T-cell (primary cell): ENCODE data around the gene VEGFB. TPM values are rescaled to one million over a fixed set of nuclear protein-coding genes. Genes with fewer than 3 reads are reported as not detected.
A peak's percentile ranks its signal among the peaks of the same experiment; 100 is the strongest.

Experiments used
- ATAC-seq, 4 experiments: fragments of 200-7000 bp in 3 of 4; fragments of 150-1000 bp in 1 of 4; cut with Tn5 transposase; replicated peaks in 1 of 4; 1 replicate in 3 of 4; 2 replicates in 1 of 4; pipeline ENCODE4 v1.10.0; 2021; ENCODE audit warnings: moderate library complexity in 3 of 4, mild to moderate bottlenecking in 2 of 4, moderate number of reproducible peaks in 1 of 4
- CTCF ChIA-PET, 2 donors: fragments of 300-600 bp; sonication (Branson Sonifier 250); formaldehyde crosslinking; loops; one replicate each; lab custom pipeline; 2022; ENCODE audit warnings: antibody characterized with exemption in 2 of 2; lab: Charles Lee
- POLR2A ChIA-PET, 2 donors: fragments of 300-600 bp; sonication (Branson Sonifier 250); formaldehyde crosslinking; loops; one replicate each; lab custom pipeline; 2022; ENCODE audit warnings: antibody characterized with exemption in 2 of 2; lab: Charles Lee
- DNase-seq, 35 experiments: peaks; one replicate each; pipeline versions ENCODE4 v3.0.0 to v3.0.0-alpha.2; 2013 to 2023
- H3K27ac ChIP-seq: one replicate; pipeline ENCODE4 v1.5.1; 2013; ENCODE audit warnings: low read length
- H3K27me3 ChIP-seq, 2 experiments: replicated peaks in 1 of 2; 1 replicate in 1 of 2; 2 replicates in 1 of 2; pipeline versions ENCODE4 v1.6.1 to v1.7.0; 2013; ENCODE audit warnings: low read length in 1 of 2, mixed read lengths in 1 of 2; ENCODE audit not compliant: control insufficient read depth in 2 of 2, insufficient read depth in 2 of 2; ENCODE audit errors: extremely low read depth in 1 of 2
- H3K36me3 ChIP-seq, 2 donors: 1 replicate in 1 of 2; 2 replicates in 1 of 2; pipeline versions ENCODE4 v1.6.1 to v1.7.0; 2013; ENCODE audit warnings: low read length in 1 of 2; ENCODE audit not compliant: control insufficient read depth in 2 of 2, insufficient read depth in 1 of 2; ENCODE audit errors: extremely low read depth in 1 of 2
- H3K4me1 ChIP-seq, 2 experiments: 1 replicate in 1 of 2; 2 replicates in 1 of 2; pipeline versions ENCODE4 v1.6.1 to v1.7.0; 2013; ENCODE audit warnings: low read length in 2 of 2, mixed read lengths in 1 of 2; ENCODE audit not compliant: insufficient read depth in 2 of 2, control insufficient read depth in 1 of 2; ENCODE audit errors: extremely low read depth in 1 of 2
- H3K4me3 ChIP-seq, 2 donors: 1 replicate in 1 of 2; 2 replicates in 1 of 2; pipeline versions ENCODE4 v1.5.1 to v1.7.0; 2013; ENCODE audit warnings: mild to moderate bottlenecking in 2 of 2, low read length in 1 of 2, moderate library complexity in 1 of 2; ENCODE audit not compliant: control insufficient read depth in 1 of 2; ENCODE audit errors: extremely low read depth in 1 of 2
- H3K9me3 ChIP-seq: 2 replicates; pipeline ENCODE4 v1.7.0; 2013
- H3K27ac Mint-ChIP-seq, 2 donors: one replicate each; pipeline ENCODE4 v1.8.0; 2020 to 2021; ENCODE audit warnings: mild to moderate bottlenecking in 2 of 2, mixed read lengths in 2 of 2
- H3K27me3 Mint-ChIP-seq, 2 donors: one replicate each; pipeline ENCODE4 v1.8.0; 2021 to 2022; ENCODE audit warnings: mixed read lengths in 2 of 2
- H3K36me3 Mint-ChIP-seq: one replicate; pipeline ENCODE4 v1.8.0; 2021; ENCODE audit warnings: mixed read lengths
- H3K4me1 Mint-ChIP-seq, 3 donors: one replicate each; pipeline ENCODE4 v1.8.0; 2020 to 2022; ENCODE audit warnings: mixed read lengths in 3 of 3, mild to moderate bottlenecking in 1 of 3
- H3K4me3 Mint-ChIP-seq, 3 donors: one replicate each; pipeline ENCODE4 v1.8.0; 2020 to 2022; ENCODE audit warnings: mild to moderate bottlenecking in 3 of 3, mixed read lengths in 3 of 3, moderate library complexity in 3 of 3
- H3K9me3 Mint-ChIP-seq, 3 donors: one replicate each; pipeline ENCODE4 v1.8.0; 2020 to 2022; ENCODE audit warnings: mixed read lengths in 3 of 3
- WGBS: methylation state at CpG from one replicate; pipeline ENCODE4 v1.1.5; 2013; ENCODE audit warnings: missing lambda C conversion rate; ENCODE audit not compliant: insufficient coverage; 5-methylcytosine and 5-hydroxymethylcytosine counted together
- total RNA-seq, 35 experiments: library from RNA in 6 of 35; stranded (reverse) in 6 of 35; fragments of 120-200 nt in 1 of 35; gene quantifications; one replicate each; pipeline versions ENCODE4 v1.2.1 to v1.2.4 and lab custom pipeline; 2013 to 2026

The VEGFB gene
- total RNA-seq (10 to 100 TPM; 47.9 to 80.7 (median 76.0) TPM), total RNA-seq (lab: John Stamatoyannopoulos, UW) (17.0 to 44.8 (median 26.2) reads per million in 29 experiments)
- total RNA-seq (2013): 41.4 TPM

- Histone ChIP-seq H3K27me3 (no peaks in the 10 kb centered on the region), H3K27ac (peak within 1 kb of the TSS; percentile 68), H3K4me3 (peak within 1 kb of the TSS; percentile 58 to 70), H3K36me3 (peaks cover 14 to 16% of the 10 kb centered on the region in 2 donors), H3K4me1 (peaks cover 16 to 56% of the 10 kb centered on the region in 2 experiments), H3K9me3 (no peaks in the 10 kb centered on the region)
- Mint-ChIP-seq H3K4me1 (peaks cover 42 to 51% (median 44%) of the 10 kb centered on the region in 3 donors), H3K27ac (peak within 1 kb of the TSS; percentile 72 to 88), H3K27me3 (no peaks in the 10 kb centered on the region), H3K4me3 (peak within 1 kb of the TSS; percentile 79 to 92 (median 84)), H3K9me3 (no peaks in the 10 kb centered on the region), H3K36me3 (no peaks in the 10 kb centered on the region)
- DNase-seq (peak in 30 of 35 experiments; percentile 30 to 80 (median 54)), ATAC-seq (peak; percentile 67 to 74 (median 69))
- POLR2A ChIA-PET: no interaction called here
- 17% methylated on average over 30 of the region's 62 CpGs for WGBS
- CTCF ChIA-PET: no interaction called here
Observed at GRCh38 chr11:64233913-64234586, at the start of gene VEGFB. VEGFB (plus strand) TSS chr11:64234584; CDS start chr11:64234834, 250 bp downstream.

- ChIA-PET POLR2A (interaction anchor here (0.6 to 1.5 kb wide), 4 partner anchors 10 to 132 kb away, joined by 3 to 5 read pairs (median 4); partner anchors contain the start of genes PRDX5 (in 1 of the 2) and TRMT112 (in 1 of the 2)), CTCF (interaction anchor here (0.5 to 2.2 kb wide), 10 partner anchors 11 to 1817 kb away, joined by 3 to 15 read pairs (median 4); partner anchors contain the start of genes BAD (in 1 of the 2), BANF1 (in 1 of the 2), EIF1AD (in 1 of the 2) and GPR137 (in 1 of the 2))
- Mint-ChIP-seq H3K4me1 (peaks cover 39 to 42% (median 41%) of the 10 kb centered on the region in 3 donors), H3K27me3 (no peaks in the 10 kb centered on the region), H3K9me3 (no peaks in the 10 kb centered on the region), H3K36me3 (no peaks in the 10 kb centered on the region), H3K4me3 (peak overlapping the region in 2 of 3 donors; percentile 92 to 99), H3K27ac (peak overlapping the region; percentile 94 to 99)
- Histone ChIP-seq H3K4me3 (peak overlapping the region; percentile 73 to 89), H3K27ac (peak overlapping the region; percentile 40), H3K9me3 (no peaks in the 10 kb centered on the region), H3K27me3 (no peaks in the 10 kb centered on the region), H3K36me3 (peaks cover 0 to 6% of the 10 kb centered on the region in 2 donors), H3K4me1 (peaks cover 6 to 35% of the 10 kb centered on the region in 2 experiments)
- peak in 5 of 35 experiments; percentile 11 to 26 (median 20) for DNase-seq
- WGBS: 0% methylated on average over 52 of the region's 52 CpGs
- ATAC-seq: no peak
Observed at GRCh38 chr11:64185175-64185692, 49.1 kb upstream of the VEGFB start.

GRCh38 chr11:64185693-64186491 lies 48.5 kb upstream of the VEGFB start, which contains the start of gene STIP1:
STIP1 (plus strand) TSS chr11:64186171; CDS start chr11:64186262, 91 bp downstream.
- peaks cover 6 to 38% of the 10 kb centered on the region in 2 experiments for H3K4me1 ChIP-seq
- DNase-seq: peak; percentile 96 to 100 (median 99)
- Mint-ChIP-seq H3K36me3 (peaks cover 3% of the 10 kb centered on the region), H3K27me3 (no peaks in the 10 kb centered on the region), H3K9me3 (no peaks in the 10 kb centered on the region), H3K27ac (peak within 1 kb of the TSS; percentile 94 to 99), H3K4me3 (peak within 1 kb of the TSS in 2 of 3 donors; percentile 92 to 99), H3K4me1 (peaks cover 38 to 43% (median 42%) of the 10 kb centered on the region in 3 donors)
- H3K9me3 ChIP-seq: no peaks in the 10 kb centered on the region
- H3K27me3 ChIP-seq: no peaks in the 10 kb centered on the region
- POLR2A ChIA-PET: interaction anchor here in 1 of 2 donors (0.6 to 1.5 kb wide), 4 partner anchors 84 to 132 kb away, joined by 3 to 5 read pairs (median 3); partner anchors contain the start of genes PRDX5 and TRMT112
- under 1% methylated on average over 46 of the region's 74 CpGs for WGBS
- CTCF ChIA-PET: interaction anchor here (0.5 to 2.2 kb wide), 11 partner anchors 11 to 1816 kb away, joined by 3 to 15 read pairs (median 3); partner anchors contain the start of genes BAD (in 1 of the 2), BANF1 (in 1 of the 2), EIF1AD (in 1 of the 2) and GPR137 (in 1 of the 2)
- peak; percentile 87 to 90 (median 88) for ATAC-seq
- H3K27ac ChIP-seq: peak within 1 kb of the TSS; percentile 40
- peaks cover 0 to 6% of the 10 kb centered on the region in 2 donors for H3K36me3 ChIP-seq
- H3K4me3 ChIP-seq: peak within 1 kb of the TSS; percentile 73 to 89

GRCh38 chr11:64186492-64187165 lies 47.8 kb upstream of the VEGFB start:
- under 1% methylated on average over 31 of the region's 48 CpGs for WGBS
- peaks cover 3% of the 10 kb centered on the region for H3K36me3 Mint-ChIP-seq
- no peaks in the 10 kb centered on the region for H3K9me3 ChIP-seq
- no peak for ATAC-seq
- DNase-seq: peak in 9 of 35 experiments; percentile 16 to 53 (median 24)
- H3K27me3 ChIP-seq: no peaks in the 10 kb centered on the region
- no peaks in the 10 kb centered on the region for H3K9me3 Mint-ChIP-seq
- H3K36me3 ChIP-seq: peaks cover 0 to 6% of the 10 kb centered on the region in 2 donors
- H3K27me3 Mint-ChIP-seq: no peaks in the 10 kb centered on the region
- H3K4me3 Mint-ChIP-seq: no peak overlapping the region
- CTCF ChIA-PET: interaction anchor here (0.6 to 2.6 kb wide), 10 partner anchors 14 to 872 kb away, joined by 3 to 15 read pairs (median 4); partner anchors contain the start of genes BAD (in 1 of the 2), GPR137 (in 1 of the 2), NAALADL1 (in 1 of the 2) and PRDX5 (in 1 of the 2)
- H3K4me3 ChIP-seq: no peak overlapping the region
- H3K4me1 ChIP-seq: peaks cover 6 to 40% of the 10 kb centered on the region in 2 experiments
- no peak overlapping the region for H3K27ac Mint-ChIP-seq
- H3K27ac ChIP-seq: no peak overlapping the region
- H3K4me1 Mint-ChIP-seq: peaks cover 32 to 40% (median 40%) of the 10 kb centered on the region in 3 donors
- POLR2A ChIA-PET: interaction anchor here in 1 of 2 donors (0.6 to 1.5 kb wide), 3 partner anchors 98 to 131 kb away, joined by 3 to 5 read pairs (median 3); partner anchors contain the start of genes PRDX5 and TRMT112

GRCh38 chr11:64192434-64192833 lies 42.0 kb upstream of the VEGFB start:
- WGBS: 91% methylated on average over 5 of the region's 5 CpGs
- DNase-seq (no peak), ATAC-seq (no peak)
- Mint-ChIP-seq H3K9me3 (no peaks in the 10 kb centered on the region), H3K4me3 (no peak overlapping the region), H3K4me1 (peaks cover 10 to 32% (median 25%) of the 10 kb centered on the region in 3 donors), H3K36me3 (peaks cover 35% of the 10 kb centered on the region), H3K27ac (no peak overlapping the region), H3K27me3 (no peaks in the 10 kb centered on the region)
- Histone ChIP-seq H3K27ac (no peak overlapping the region), H3K36me3 (peaks cover 4 to 58% of the 10 kb centered on the region in 2 donors), H3K27me3 (no peaks in the 10 kb centered on the region), H3K4me1 (peaks cover 6 to 19% of the 10 kb centered on the region in 2 experiments), H3K9me3 (no peaks in the 10 kb centered on the region), H3K4me3 (no peak overlapping the region)
- CTCF ChIA-PET: no interaction called here
- POLR2A ChIA-PET: no interaction called here
